A549 treated with GW870086 at 1 μM for 4 hours (cell line): ENCODE results near the gene EXOC8. TPM values are rescaled to one million over a fixed set of nuclear protein-coding genes. Genes with fewer than 3 reads are reported as not detected.

Experiments
- total RNA-seq: library from RNA; stranded (reverse); fragments of 200-300 nt; extraction: Qiagen RNA extraction; gene quantifications from 5 replicates; pipeline ENCODE4 v1.2.3, GENCODE V29; 2022; ENCODE audit warnings: low read depth

EXOC8 gene
- 6.9 to 10.3 TPM (median 9.5 TPM) in 5 replicates for total RNA-seq

GRCh38 chr1:231337472-231338269 lies at the start of gene EXOC8:
EXOC8 (minus strand) TSS chr1:231337852; CDS start chr1:231337745, 107 bp downstream.

GRCh38 chr1:231338270-231339128 lies 847 bp upstream of the EXOC8 start, which contains the start of gene SPRTN:
SPRTN (plus strand) TSS chr1:231338293; CDS start chr1:231338384, 91 bp downstream.

Other genes with a start within 250 kb of the EXOC8 start
- gene TRIM67, start 175.8 kb downstream of the EXOC8 start, total RNA-seq, result 0.09 to 0.23 TPM (median 0.13 TPM) in 5 replicates
- gene GNPAT, start 96.6 kb downstream of the EXOC8 start, total RNA-seq, result 31.8 to 38.5 TPM (median 37.9 TPM) in 5 replicates
- gene SPRTN, start 441 bp upstream of the EXOC8 start, total RNA-seq, result 11.4 to 15.1 TPM (median 14.6 TPM) in 5 replicates
- gene EGLN1, start 84.4 kb upstream of the EXOC8 start, total RNA-seq, result 50.8 to 66.6 TPM (median 61.8 TPM) in 5 replicates
- gene TSNAX, start 190.8 kb upstream of the EXOC8 start, total RNA-seq, result 29.3 to 48.4 TPM (median 40.8 TPM) in 5 replicates